ENCODE results near the gene ABAT.

DNA sequence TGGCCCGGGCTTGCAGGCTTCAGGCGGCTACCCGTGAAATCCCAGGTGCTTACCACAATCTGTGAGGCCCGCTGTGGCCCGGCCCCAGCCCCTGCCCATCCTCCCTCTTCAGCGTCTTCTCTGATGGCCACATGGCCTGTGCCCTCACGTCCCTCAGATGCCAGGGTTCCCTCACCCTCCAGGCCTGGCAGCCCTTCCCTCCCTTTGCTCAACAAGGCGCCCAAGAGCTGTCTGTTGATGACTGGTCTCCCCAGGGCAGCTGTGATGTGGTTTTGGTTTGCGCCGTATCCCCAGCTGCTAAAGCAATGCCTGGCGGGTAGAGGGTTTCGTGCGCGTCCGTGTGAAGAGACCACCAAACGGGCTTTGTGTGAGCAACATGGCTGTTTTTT is 158.3 kb downstream of the ABAT start:
- no peak for TF ChIP-seq POLR2A (IDR thresholded peaks at IDR 0.05)
- TF ChIP-seq, protein P1, sequence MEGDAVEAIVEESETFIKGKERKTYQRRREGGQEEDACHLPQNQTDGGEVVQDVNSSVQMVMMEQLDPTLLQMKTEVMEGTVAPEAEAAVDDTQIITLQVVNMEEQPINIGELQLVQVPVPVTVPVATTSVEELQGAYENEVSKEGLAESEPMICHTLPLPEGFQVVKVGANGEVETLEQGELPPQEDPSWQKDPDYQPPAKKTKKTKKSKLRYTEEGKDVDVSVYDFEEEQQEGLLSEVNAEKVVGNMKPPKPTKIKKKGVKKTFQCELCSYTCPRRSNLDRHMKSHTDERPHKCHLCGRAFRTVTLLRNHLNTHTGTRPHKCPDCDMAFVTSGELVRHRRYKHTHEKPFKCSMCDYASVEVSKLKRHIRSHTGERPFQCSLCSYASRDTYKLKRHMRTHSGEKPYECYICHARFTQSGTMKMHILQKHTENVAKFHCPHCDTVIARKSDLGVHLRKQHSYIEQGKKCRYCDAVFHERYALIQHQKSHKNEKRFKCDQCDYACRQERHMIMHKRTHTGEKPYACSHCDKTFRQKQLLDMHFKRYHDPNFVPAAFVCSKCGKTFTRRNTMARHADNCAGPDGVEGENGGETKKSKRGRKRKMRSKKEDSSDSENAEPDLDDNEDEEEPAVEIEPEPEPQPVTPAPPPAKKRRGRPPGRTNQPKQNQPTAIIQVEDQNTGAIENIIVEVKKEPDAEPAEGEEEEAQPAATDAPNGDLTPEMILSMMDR (IDR thresholded peaks at IDR 0.05), result no peak
